ENCODE measurements around the gene ODF2L.

ODF2L gene

GRCh38 chr1:86318436-86318835, 77.7 kb downstream of the ODF2L start:
- TF ChIP-seq, protein P1, sequence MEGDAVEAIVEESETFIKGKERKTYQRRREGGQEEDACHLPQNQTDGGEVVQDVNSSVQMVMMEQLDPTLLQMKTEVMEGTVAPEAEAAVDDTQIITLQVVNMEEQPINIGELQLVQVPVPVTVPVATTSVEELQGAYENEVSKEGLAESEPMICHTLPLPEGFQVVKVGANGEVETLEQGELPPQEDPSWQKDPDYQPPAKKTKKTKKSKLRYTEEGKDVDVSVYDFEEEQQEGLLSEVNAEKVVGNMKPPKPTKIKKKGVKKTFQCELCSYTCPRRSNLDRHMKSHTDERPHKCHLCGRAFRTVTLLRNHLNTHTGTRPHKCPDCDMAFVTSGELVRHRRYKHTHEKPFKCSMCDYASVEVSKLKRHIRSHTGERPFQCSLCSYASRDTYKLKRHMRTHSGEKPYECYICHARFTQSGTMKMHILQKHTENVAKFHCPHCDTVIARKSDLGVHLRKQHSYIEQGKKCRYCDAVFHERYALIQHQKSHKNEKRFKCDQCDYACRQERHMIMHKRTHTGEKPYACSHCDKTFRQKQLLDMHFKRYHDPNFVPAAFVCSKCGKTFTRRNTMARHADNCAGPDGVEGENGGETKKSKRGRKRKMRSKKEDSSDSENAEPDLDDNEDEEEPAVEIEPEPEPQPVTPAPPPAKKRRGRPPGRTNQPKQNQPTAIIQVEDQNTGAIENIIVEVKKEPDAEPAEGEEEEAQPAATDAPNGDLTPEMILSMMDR (IDR thresholded peaks at IDR 0.05; ENCODE audit: low read depth, low read length): no peak
- DNase-seq (ENCODE audit: extremely low read depth, low read depth): no peak

DNA sequence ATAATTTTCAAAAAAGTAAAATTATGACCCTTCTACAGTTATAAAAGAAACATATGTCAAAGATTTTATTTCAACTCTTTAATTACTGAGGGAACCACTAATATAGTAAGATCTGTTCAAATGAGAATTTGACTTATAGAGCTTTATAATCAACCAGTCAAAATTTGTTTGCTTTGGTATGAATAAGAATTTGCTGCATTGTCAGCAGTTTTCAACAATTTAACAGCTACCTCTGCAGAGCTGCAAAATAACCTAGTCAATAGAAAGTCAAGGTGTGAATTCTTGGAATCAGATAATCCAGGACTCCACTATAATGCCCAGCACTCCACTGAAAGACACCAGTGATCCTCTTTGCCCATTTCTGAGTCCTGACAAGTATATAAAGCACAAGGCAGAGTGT, 78.2 kb downstream of the ODF2L start:
- TF ChIP-seq, protein P1 (IDR thresholded peaks at IDR 0.05; ENCODE audit: low read depth, low read length): no peak
- DNase-seq (ENCODE audit: extremely low read depth, low read depth): no peak

DNA sequence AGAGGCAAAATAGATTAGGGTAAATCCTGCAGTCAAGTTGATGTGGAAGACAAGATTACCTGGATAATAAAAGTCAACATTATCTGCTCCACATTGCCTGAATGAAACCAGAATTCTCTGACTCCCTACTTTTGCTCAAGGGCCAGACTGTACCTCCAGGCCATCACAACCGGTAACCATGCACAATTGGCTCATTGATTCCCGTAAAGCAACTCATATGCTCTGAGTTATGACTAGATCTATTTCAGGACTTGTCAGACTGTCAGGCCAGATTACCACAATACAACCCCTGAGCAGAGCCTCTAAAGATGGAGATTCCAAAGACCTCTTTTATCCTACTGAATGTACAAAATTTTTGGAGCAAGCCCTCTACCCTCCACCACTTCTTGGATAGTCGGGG, 90.4 kb downstream of the ODF2L start:
- DNase-seq (ENCODE audit: extremely low read depth, low read depth): no peak
- TF ChIP-seq, protein P1 (IDR thresholded peaks at IDR 0.05; ENCODE audit: low read depth, low read length): no peak

DNA sequence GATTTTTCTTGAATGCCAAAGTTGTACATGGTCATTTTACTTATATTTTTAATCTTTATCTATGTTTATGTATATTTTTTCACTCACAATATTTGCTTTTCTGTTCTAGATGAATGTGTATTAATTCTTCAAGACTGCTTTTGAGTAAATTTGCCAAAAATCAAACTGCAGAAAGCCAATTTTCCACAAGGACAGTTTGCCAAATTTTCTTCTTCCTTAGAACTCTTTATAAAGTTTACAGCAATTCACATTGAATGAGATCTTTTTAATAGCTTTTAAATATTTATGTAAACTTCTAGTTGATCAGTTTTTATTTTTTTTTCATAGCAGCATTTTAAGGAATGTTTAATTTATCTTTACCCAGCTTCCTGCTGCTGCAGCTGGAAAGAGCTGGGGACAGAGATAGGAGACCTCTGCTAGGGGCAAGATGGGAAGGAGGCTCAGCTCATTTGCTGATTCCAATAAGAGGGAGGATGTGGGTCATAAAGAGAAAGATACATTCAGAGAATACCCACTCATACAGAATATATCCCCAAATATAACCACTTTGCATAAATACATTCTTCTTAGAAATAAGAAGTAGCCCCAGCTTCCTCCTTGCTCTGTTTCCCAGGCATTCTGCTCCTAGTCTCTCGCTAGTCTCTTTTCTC, 93.0 kb downstream of the ODF2L start:
- TF ChIP-seq, protein P1 (IDR thresholded peaks at IDR 0.05; ENCODE audit: low read depth, low read length): no peak
- no peak for DNase-seq (ENCODE audit: extremely low read depth, low read depth)

Measured in AG09319 (cell line).